Stimulated activated CD4-positive, alpha-beta T cell treated with anti-CD3 and anti-CD28 coated beads, Interleukin-2, amount 100 ng/mL, for 48 hours (primary cell): Measurements from ENCODE around the gene DUSP5.
"Not testable (repeated sequence)": the region's sequence is repeated elsewhere in the genome, so short reads cannot be mapped to it uniquely, and the experiment has no call there.

Experiments
- DNase-seq, 2 donors: peaks; one replicate each; pipeline ENCODE4 v3.0.0-alpha.2; 2020

The DUSP5 gene

GRCh38 chr10:110497438-110498086 is at the start of gene DUSP5:
Gene DUSP5, plus strand, starts transcription at chr10:110497907. Its CDS starts 215 bp downstream, at chr10:110498122.
- peak; percentile 93 to 97 for DNase-seq

GRCh38 chr10:110448682-110449418 is 48.9 kb upstream of the DUSP5 start:
- DNase-seq, result no peak

GRCh38 chr10:110455446-110455845 is 42.3 kb upstream of the DUSP5 start:
- DNase-seq, result peak in 1 of 2 donors; percentile 10

- DNase-seq, result no peak
Measured at GRCh38 chr10:110456046-110456445, 41.7 kb upstream of the DUSP5 start.

GRCh38 chr10:110456523-110457091 is 41.1 kb upstream of the DUSP5 start:
- no peak for DNase-seq

GRCh38 chr10:110457851-110458250 is 39.9 kb upstream of the DUSP5 start:
- no peak for DNase-seq

- DNase-seq, result no peak
Measured at GRCh38 chr10:110458266-110458920, 39.3 kb upstream of the DUSP5 start.

GRCh38 chr10:110459600-110459999 is 38.1 kb upstream of the DUSP5 start:
- DNase-seq, result no peak

- DNase-seq, result peak in 1 of 2 donors; percentile 17
Measured at GRCh38 chr10:110460111-110460809, 37.4 kb upstream of the DUSP5 start.

- no peak for DNase-seq
Measured at GRCh38 chr10:110461088-110461487, 36.6 kb upstream of the DUSP5 start.

- no peak for DNase-seq
Measured at GRCh38 chr10:110461530-110461929, 36.2 kb upstream of the DUSP5 start.

- DNase-seq, result no peak
Measured at GRCh38 chr10:110462166-110463095, 35.3 kb upstream of the DUSP5 start.

- not testable (repeated sequence) for DNase-seq
Measured at GRCh38 chr10:110468258-110468657, 29.4 kb upstream of the DUSP5 start.

GRCh38 chr10:110470541-110470940 is 27.2 kb upstream of the DUSP5 start:
- not testable (repeated sequence) for DNase-seq

- DNase-seq, result no peak
Measured at GRCh38 chr10:110471566-110472139, 26.1 kb upstream of the DUSP5 start.

- no peak for DNase-seq
Measured at GRCh38 chr10:110474017-110474416, 23.7 kb upstream of the DUSP5 start.

GRCh38 chr10:110474826-110475225 is 22.9 kb upstream of the DUSP5 start:
- DNase-seq, result no peak

- DNase-seq, result no peak
Measured at GRCh38 chr10:110475722-110476515, 21.8 kb upstream of the DUSP5 start.

- no peak for DNase-seq
Measured at GRCh38 chr10:110479710-110480109, 18.0 kb upstream of the DUSP5 start.

- DNase-seq, result no peak
Measured at GRCh38 chr10:110480387-110480786, 17.3 kb upstream of the DUSP5 start.
